Bronchial epithelial cell (primary cell): ENCODE measurements around the gene IP6K3. TPM values are rescaled to one million over a fixed set of nuclear protein-coding genes. Genes with fewer than 3 reads are reported as not detected.

Experiments
- DNase-seq: peaks from one replicate; pipeline ENCODE4 v3.0.0-alpha.2; 2010; ENCODE audit warnings: low read depth
- FAIRE-seq: peaks from 2 replicates; lab custom pipeline; 2011; peaks lifted over from hg19 to GRCh38; lab: Jason Lieb, UNC
- H3K27me3 ChIP-seq: 2 replicates; pipeline ENCODE4 v1.5.1; 2011; ENCODE audit warnings: low read length; ENCODE audit not compliant: control insufficient read depth, insufficient read depth
- H3K36me3 ChIP-seq: 2 replicates; pipeline ENCODE4 v1.5.1; 2011; ENCODE audit warnings: low read length; ENCODE audit not compliant: control insufficient read depth, insufficient read depth
- H3K4me3 ChIP-seq: 2 replicates; pipeline ENCODE4 v1.5.1; 2011; ENCODE audit warnings: mild to moderate bottlenecking, low read depth, low read length, control low read depth
- CTCF ChIP-seq: IDR thresholded peaks from 2 replicates; pipeline ENCODE4 v1.5.1; 2011; ENCODE audit warnings: mild to moderate bottlenecking, moderate library complexity, low read length, control low read depth, inconsistent platforms; ENCODE audit not compliant: insufficient read depth, severe bottlenecking
- total RNA-seq: library from RNA; depleted of rRNA; stranded (reverse); fragments of >200 nt; gene quantifications from 2 replicates; pipeline ENCODE4 v1.2.1, GENCODE V29; 2014

Gene IP6K3
- total RNA-seq, 1 donor from 2014 or later = under 0.01 TPM

- no peak for TF ChIP-seq CTCF
- FAIRE-seq (no peak), DNase-seq (no peak)
- Histone ChIP-seq H3K4me3 (no peak overlapping the region), H3K27me3 (no peaks in the 10 kb centered on the region), H3K36me3 (peaks cover 75% of the 10 kb centered on the region)
Observed at GRCh38 chr6:33678233-33678931, 68.3 kb downstream of the IP6K3 start.

GRCh38 chr6:33677689-33678088 is 69.0 kb downstream of the IP6K3 start:
- DNase-seq (no peak), FAIRE-seq (peak; percentile 60)
- H3K36me3 ChIP-seq = peaks cover 72% of the 10 kb centered on the region
- no peak for TF ChIP-seq CTCF
- no peak overlapping the region for H3K4me3 ChIP-seq
- H3K27me3 ChIP-seq = no peaks in the 10 kb centered on the region

- no peak for TF ChIP-seq CTCF
- Histone ChIP-seq H3K36me3 (peaks cover 69% of the 10 kb centered on the region), H3K27me3 (no peaks in the 10 kb centered on the region), H3K4me3 (no peak overlapping the region)
- DNase-seq (no peak), FAIRE-seq (no peak)
Observed at GRCh38 chr6:33677143-33677660, 69.5 kb downstream of the IP6K3 start.

GRCh38 chr6:33676416-33677142 is 70.1 kb downstream of the IP6K3 start:
- no peak for FAIRE-seq
- Histone ChIP-seq H3K4me3 (no peak overlapping the region), H3K27me3 (no peaks in the 10 kb centered on the region), H3K36me3 (peaks cover 69% of the 10 kb centered on the region)
- no peak for DNase-seq
- no peak for TF ChIP-seq CTCF

GRCh38 chr6:33675968-33676367 is 70.7 kb downstream of the IP6K3 start:
- H3K4me3 ChIP-seq = no peak overlapping the region
- peaks cover 70% of the 10 kb centered on the region for H3K36me3 ChIP-seq
- DNase-seq = no peak
- no peak for FAIRE-seq
- H3K27me3 ChIP-seq = no peaks in the 10 kb centered on the region
- TF ChIP-seq CTCF = no peak
